Hematopoietic multipotent progenitor cell treated with erythropoietin and hydrocortisone succinate and interleukin-3 and kit ligand, for 15 days (in vitro differentiated cells): ENCODE data around the gene CELF5.
"Not testable (repeated sequence)": the region's sequence is repeated elsewhere in the genome, so short reads cannot be mapped to it uniquely, and the experiment has no call there.

Source experiments
- DNase-seq: peaks from one replicate; pipeline ENCODE4 v3.0.0-alpha.2; 2015; ENCODE audit warnings: low spot score

CELF5 gene

DNA sequence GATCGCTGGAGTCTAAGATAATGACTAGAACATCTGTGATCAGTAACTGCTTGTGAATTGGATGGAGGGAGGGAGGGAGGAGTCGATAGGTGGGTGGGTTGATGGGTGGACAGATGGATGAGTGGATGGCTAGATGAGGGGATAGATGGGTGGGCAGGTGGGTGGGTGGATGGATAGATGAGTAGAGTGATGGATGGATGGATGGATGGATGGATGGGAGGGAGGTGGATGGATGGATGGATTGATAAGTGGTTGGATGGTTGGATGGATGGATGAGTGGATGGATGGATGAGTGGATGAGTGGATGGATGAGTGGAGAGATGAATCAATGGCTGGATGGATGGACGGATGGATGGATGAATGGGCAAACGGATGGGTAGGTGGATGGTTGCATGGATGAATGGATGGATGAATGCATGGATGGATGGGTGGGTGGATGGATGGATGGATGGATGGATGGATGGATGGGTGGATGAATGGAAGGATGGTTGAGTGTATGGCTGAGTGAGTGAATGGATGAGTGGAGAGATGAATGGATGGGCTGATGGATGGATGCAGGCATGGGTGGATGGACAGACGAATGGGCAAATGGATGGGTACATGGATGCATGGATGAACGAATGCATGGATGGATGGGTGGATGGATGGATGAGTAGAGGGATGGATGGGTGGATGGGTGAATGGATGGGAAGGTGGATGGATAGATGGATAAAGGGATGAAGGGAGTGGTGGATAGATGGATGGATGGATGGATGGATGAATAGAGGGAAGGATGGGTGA lies 97.9 kb downstream of the CELF5 start:
- DNase-seq = no peak

DNA sequence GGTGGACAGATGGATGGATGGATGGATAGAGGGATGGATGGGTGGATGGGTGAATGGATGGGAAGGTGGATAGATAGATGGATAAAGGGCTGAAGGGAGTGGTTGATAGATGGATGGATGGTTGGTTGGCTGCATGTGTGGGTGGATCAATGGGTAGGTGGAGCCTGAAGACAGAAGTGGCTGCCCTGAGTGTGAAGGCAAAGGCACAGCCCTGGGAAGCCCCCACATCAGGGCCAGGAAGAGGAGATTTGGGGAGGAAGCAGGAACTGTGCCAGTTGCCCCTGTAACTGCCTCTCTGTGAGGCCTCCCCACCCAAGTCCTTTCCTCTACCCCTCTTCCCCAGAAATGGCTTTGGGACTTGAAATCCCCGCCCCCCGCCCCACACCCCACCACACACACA lies 98.6 kb downstream of the CELF5 start:
- DNase-seq = no peak

GRCh38 chr19:3323658-3324057 lies 99.2 kb downstream of the CELF5 start:
- no peak for DNase-seq

- DNase-seq = peak; percentile 62
Measured at GRCh38 chr19:3324405-3324856, 100.0 kb downstream of the CELF5 start.

DNA sequence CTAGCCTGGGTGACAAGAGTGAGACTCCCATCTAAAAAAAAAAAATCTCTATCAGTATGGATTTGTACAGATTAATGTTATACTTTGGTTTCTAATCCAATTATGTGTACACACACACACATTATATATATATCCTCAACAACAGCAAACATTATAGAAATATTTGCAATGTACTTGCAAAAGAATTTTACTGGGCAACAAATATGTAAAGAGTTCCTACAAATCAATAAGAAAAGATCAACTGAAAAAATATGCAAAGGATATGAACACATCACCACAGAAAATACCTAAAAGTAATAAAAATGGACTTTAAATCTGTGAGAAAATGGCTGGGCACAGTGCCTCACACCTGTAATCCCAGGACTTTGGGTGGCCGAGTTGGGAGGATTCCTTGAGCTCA lies 101.0 kb downstream of the CELF5 start:
- no peak for DNase-seq

GRCh38 chr19:3328743-3329142 lies 104.3 kb downstream of the CELF5 start:
- DNase-seq = no peak

- DNase-seq = no peak
Measured at GRCh38 chr19:3330047-3330446, 105.6 kb downstream of the CELF5 start.

- DNase-seq = not testable (repeated sequence)
Measured at GRCh38 chr19:3332232-3332631, 107.8 kb downstream of the CELF5 start.

- DNase-seq = no peak
Measured at GRCh38 chr19:3333020-3333583, 108.6 kb downstream of the CELF5 start.

- DNase-seq = no peak
Measured at GRCh38 chr19:3333662-3334061, 109.2 kb downstream of the CELF5 start.

DNA sequence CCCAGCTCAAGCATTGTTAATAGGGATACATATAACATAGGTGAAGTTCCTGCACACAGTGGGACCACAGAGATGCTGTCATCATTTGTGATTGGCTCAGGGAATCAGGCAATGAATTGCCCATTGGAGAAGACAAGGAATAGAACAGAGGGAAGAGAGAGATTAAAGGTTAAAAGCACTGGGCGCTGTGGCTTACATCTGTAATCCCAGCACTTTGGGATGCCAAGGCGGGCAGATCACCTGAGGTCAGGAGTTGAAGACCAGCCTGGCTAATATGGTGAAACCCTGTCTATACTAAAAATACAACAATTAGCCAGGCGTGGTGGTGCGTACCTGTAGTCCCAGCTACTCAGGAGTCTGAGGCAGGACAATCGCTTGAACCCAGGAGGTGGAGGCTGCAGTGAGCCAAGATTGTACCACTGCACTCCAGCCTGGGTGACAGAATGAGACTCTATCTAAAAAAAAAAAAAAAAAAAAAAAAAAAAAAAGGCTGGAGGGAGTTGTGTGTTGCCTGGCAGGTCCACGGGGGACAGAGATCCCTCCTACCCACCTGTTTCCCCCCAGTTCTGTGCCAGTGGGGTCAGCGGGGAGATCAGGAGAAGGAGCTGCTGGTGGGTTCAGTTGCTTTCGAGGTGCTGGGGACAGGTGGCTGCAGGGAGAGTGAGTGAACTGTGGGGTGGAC lies 110.4 kb downstream of the CELF5 start:
- DNase-seq = not testable (repeated sequence)

DNA sequence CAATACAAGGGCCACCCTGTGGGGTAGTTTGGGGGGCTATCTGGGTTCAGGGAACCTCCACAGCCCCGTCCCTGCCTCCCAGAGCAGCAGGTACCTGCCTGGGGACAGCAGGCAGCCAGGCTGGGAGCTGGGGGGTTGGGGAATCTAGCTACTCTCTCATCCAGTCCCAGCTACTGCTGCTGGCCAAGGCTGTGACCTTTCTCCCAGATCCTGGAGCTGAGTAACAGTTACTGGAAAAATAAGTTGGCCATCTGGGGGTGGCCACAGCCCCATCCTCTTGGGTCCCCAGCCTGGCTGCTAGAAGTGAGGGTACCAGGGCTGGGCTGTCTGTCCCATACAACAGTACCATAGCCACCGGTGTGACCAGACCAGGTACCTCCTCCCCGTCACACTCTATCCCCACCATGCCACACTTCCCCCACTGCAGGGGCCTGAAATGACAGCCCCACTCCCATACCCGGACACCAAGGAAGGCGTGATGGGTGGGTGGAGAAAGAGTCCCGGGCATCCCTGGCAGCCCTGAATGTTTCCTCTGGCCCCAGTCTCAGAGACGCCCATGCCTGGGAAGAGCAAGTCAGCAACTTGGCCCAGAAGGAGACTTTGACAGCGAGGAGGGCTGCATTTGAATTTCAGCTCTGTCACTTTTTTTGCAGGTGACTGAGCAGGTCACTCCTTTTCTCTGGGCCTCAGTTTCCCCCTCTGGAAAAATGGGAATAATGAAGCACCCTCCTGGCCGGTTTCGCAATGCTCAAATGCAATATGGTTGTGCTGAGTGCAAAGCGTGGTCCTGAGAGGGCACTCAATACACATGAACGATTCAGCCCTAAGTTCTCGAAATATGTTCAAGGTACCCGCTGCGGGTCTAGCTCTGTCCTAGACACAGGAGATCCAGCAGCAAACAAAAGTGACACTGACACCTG lies 111.2 kb downstream of the CELF5 start:
- DNase-seq = no peak

GRCh38 chr19:3336351-3336679 lies 111.9 kb downstream of the CELF5 start:
- no peak for DNase-seq

- no peak for DNase-seq
Measured at GRCh38 chr19:3336680-3337523, 112.4 kb downstream of the CELF5 start.

- no peak for DNase-seq
Measured at GRCh38 chr19:3338541-3339181, 114.2 kb downstream of the CELF5 start.

DNA sequence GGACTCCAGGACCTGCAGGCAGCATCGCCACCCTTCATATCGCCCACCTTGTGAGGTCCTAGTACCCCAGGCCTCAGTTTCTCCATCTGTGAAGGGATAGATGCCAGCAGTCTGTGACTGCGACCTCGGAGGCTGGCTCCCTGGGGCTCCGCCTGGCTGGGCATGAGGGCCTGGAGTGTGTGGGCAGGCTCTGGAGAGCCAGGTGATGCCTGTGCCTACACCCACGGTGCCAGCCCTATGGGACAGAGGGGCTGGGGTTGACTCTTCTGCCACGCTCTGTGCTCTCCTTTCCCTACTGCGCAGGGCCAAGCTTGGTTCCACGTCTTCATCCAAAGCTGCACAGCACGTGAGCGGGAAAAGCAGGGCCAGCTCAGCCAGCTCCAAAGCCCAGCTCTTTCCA lies 115.9 kb downstream of the CELF5 start:
- no peak for DNase-seq

GRCh38 chr19:3342246-3342645 lies 117.8 kb downstream of the CELF5 start:
- DNase-seq = no peak

- DNase-seq = not testable (repeated sequence)
Measured at GRCh38 chr19:3342962-3343361, 118.5 kb downstream of the CELF5 start.

GRCh38 chr19:3343619-3344502 lies 119.4 kb downstream of the CELF5 start:
- DNase-seq = peak; percentile 8
